ENCODE measurements around the gene OR51B5. TPM values are rescaled to one million over a fixed set of nuclear protein-coding genes. Genes with fewer than 3 reads are reported as not detected.

The OR51B5 gene
- total and polyA plus RNA-seq, 12 donors = 0.25 to 0.46 TPM; not detected in 10

- WGBS, 2 donors = 60 to 69% methylated on average over 5 of the region's 5 CpGs
- ATAC-seq (no peak), DNase-seq (no peak)
- no peak overlapping the region for H3K27ac ChIP-seq
- intact Hi-C loops (cut with DNase I) = no loop called here
- no peaks in the 10 kb centered on the region for H3K4me1 ChIP-seq
- no peaks in the 10 kb centered on the region for H3K36me3 ChIP-seq
- TF ChIP-seq CTCF (IDR thresholded peaks at IDR 0.05) = no peak
- no peaks in the 10 kb centered on the region for H3K27me3 ChIP-seq
- no peaks in the 10 kb centered on the region for H3K9me3 ChIP-seq
- no peak overlapping the region for H3K4me3 ChIP-seq
Observed at GRCh38 chr11:5303626-5304025, 39.7 kb downstream of the OR51B5 start.

DNA sequence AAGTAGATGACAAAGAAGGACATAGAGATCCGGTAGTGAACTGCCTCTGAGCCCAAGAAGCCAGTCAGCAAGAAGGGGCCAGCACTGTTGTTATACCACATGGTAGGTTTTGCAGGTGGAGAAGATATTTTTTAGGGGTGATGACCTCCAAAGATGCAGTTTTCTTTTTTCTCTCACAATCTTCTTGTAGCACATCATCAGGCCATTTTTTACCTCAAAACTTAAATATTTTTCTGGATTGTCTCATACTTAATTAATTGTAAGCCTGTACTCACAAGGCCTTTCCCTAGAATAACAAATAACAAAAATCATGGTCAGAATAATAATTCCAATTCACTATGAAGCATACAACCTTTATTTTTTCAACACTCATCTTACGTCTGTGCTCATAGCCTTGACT is 41.5 kb downstream of the OR51B5 start, which contains the start of gene OR51B4:
Gene OR51B4, minus strand, starts transcription at position 101 of the 400 bp plus-strand sequence. Its CDS starts 0 bp downstream, at position 101.
- 88 to 95% methylated on average over 2 of the region's 2 CpGs for WGBS, 2 donors
- Histone ChIP-seq H3K4me1 (no peaks in the 10 kb centered on the region), H3K4me3 (no peak within 1 kb of the TSS), H3K27ac (no peak within 1 kb of the TSS), H3K27me3 (no peaks in the 10 kb centered on the region), H3K36me3 (no peaks in the 10 kb centered on the region), H3K9me3 (no peaks in the 10 kb centered on the region)
- ATAC-seq = no peak
- TF ChIP-seq CTCF (IDR thresholded peaks at IDR 0.05) = no peak
- no peak for DNase-seq
- intact Hi-C loops (cut with DNase I) = no loop called here

GRCh38 chr11:5300251-5300650 is 43.1 kb downstream of the OR51B5 start:
- Histone ChIP-seq H3K27me3 (no peaks in the 10 kb centered on the region), H3K4me1 (no peaks in the 10 kb centered on the region), H3K36me3 (no peaks in the 10 kb centered on the region), H3K27ac (no peak overlapping the region), H3K9me3 (no peaks in the 10 kb centered on the region), H3K4me3 (no peak overlapping the region)
- WGBS, 2 donors = 32 to 46% methylated on average over 3 of the region's 3 CpGs
- intact Hi-C loops (cut with DNase I) = no loop called here
- no peak for TF ChIP-seq CTCF (IDR thresholded peaks at IDR 0.05)
- DNase-seq = no peak
- ATAC-seq = no peak

- 69 to 82% methylated on average over 1 of the region's 1 CpG for WGBS, 2 donors
- no peak for ATAC-seq
- H3K9me3 ChIP-seq = no peaks in the 10 kb centered on the region
- H3K27ac ChIP-seq = no peak overlapping the region
- no peak for DNase-seq
- no peaks in the 10 kb centered on the region for H3K4me1 ChIP-seq
- no peaks in the 10 kb centered on the region for H3K27me3 ChIP-seq
- no peak for TF ChIP-seq CTCF (IDR thresholded peaks at IDR 0.05)
- no peaks in the 10 kb centered on the region for H3K36me3 ChIP-seq
- H3K4me3 ChIP-seq = no peak overlapping the region
- intact Hi-C loops (cut with DNase I) = no loop called here
Observed at GRCh38 chr11:5298451-5298850, 44.9 kb downstream of the OR51B5 start.
